RWPE1 (cell line): ENCODE results near the gene KREMEN2.
"Not testable (repeated sequence)": the region's sequence is repeated elsewhere in the genome, so short reads cannot be mapped to it uniquely, and the experiment has no call there.

Source experiments
- CTCF ChIA-PET: fragments of 350-600 bp; sonication (Branson Sonifier 250); formaldehyde crosslinking; extraction: SDS; loops from one replicate; lab custom pipeline; 2021; lab: Yijun Ruan, JAX
- POLR2A ChIA-PET: fragments of 400-600 bp; formaldehyde crosslinking; extraction: SDS; loops from one replicate; lab custom pipeline; 2020; ENCODE audit warnings: antibody characterized with exemption; ENCODE audit not compliant: low non-redundant PET; lab: Yijun Ruan, JAX
- DNase-seq: peaks from one replicate; pipeline ENCODE4 v3.0.0; 2012; ENCODE audit warnings: low spot score
- H3K27ac ChIP-seq: fragments of 450-650 bp; 2 replicates; pipeline ENCODE4 v1.5.1; 2017
- TF ChIP-seq, protein P1 (sequence below): fragments of 450-650 bp; conservative IDR thresholded peaks from 2 replicates; pipeline ENCODE4 v1.5.1; 2017; ENCODE audit warnings: low read depth, mild to moderate bottlenecking

The KREMEN2 gene

DNA sequence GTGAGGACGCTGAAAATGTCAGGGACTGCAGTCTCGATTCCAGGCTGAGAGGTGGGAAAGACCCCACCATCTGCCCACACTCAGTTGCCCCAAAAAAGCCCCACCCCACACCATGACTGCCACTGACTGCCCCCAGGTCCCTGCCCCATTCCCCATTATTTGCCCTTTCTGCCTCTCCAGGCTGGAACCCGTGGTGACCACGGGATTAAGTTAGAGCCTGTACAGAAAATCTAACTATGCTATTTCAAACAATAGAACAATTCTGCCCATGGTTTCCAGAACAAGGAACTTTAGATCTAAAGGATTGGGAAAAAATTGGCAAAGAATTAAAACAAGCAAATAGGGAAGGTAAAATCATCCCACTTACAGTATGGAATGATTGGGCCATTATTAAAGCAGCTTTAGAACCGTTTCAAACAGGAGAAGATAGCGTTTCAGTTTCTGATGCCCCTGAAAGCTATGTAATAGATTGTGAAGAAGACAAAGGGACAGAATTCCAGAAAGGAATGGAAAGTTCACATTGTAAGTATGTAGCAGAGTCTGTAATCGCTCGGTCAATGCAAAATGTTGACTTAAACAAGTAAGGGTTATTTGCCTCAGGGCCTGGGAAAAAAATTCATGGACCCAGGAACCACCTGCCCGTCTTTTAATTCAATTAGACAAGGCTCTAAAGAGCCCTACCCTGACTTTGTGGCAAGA, 38.0 kb upstream of the KREMEN2 start:
- CTCF ChIA-PET, result interaction anchor here (0.5 to 1.8 kb wide), 6 partner anchors 17 to 152 kb away, joined by 3 to 13 read pairs (median 3); no protein-coding TSS in a partner anchor
- DNase-seq, result no peak
- TF ChIP-seq, protein P1, sequence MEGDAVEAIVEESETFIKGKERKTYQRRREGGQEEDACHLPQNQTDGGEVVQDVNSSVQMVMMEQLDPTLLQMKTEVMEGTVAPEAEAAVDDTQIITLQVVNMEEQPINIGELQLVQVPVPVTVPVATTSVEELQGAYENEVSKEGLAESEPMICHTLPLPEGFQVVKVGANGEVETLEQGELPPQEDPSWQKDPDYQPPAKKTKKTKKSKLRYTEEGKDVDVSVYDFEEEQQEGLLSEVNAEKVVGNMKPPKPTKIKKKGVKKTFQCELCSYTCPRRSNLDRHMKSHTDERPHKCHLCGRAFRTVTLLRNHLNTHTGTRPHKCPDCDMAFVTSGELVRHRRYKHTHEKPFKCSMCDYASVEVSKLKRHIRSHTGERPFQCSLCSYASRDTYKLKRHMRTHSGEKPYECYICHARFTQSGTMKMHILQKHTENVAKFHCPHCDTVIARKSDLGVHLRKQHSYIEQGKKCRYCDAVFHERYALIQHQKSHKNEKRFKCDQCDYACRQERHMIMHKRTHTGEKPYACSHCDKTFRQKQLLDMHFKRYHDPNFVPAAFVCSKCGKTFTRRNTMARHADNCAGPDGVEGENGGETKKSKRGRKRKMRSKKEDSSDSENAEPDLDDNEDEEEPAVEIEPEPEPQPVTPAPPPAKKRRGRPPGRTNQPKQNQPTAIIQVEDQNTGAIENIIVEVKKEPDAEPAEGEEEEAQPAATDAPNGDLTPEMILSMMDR, result no peak
- POLR2A ChIA-PET, result no interaction called here
- peak overlapping the region; percentile 72 for H3K27ac ChIP-seq

DNA sequence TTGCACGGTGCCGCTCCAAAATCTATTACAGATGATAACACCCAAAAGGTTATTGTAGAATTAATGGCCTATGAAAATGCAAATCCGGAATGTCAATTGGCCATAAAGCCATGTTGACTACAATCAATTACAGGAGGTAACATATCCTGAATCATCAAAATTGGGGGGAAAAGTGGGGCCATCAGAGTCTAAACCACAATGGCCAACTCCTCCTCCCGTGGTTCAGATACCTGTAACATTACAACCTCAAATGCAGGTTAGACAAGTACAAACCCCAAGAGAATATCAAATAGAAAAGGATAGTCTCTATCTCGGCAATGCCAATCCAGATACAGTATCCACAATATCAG, 37.5 kb upstream of the KREMEN2 start:
- no peak for DNase-seq
- ChIA-PET CTCF (interaction anchor here (0.5 to 1.8 kb wide), 6 partner anchors 8 to 152 kb away, joined by 3 to 13 read pairs (median 3); no protein-coding TSS in a partner anchor), POLR2A (no interaction called here)
- H3K27ac ChIP-seq, result no peak overlapping the region
- TF ChIP-seq, protein P1, result no peak

DNA sequence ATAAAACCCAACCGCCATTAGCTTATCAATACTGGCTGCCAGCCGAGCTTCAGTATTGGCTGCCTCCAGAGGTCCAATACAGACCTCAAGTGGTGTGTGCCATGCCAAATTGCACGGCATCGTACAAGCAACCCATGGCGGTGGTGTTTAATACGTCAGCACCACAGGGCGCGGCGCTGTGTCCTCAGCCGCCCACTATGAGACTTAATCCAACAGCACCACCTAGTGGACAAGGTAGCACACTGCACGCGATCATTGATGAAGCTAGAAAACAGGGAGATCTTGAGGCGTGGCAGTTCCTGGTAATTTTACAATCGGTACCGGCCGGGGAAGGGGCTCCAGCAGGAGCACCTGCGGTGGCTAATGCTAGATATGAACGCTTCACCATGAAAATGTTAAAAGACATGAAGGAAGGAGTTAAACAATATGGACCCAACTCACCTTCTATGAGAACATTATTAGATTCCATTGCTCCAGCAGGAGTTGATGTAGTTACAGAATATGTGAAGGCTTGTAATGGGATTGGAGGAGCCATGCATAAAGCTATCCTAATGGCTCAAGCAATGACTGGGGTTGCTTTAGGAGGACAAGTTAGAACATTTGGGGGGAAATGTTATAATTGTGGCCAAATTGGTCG, 36.9 kb upstream of the KREMEN2 start:
- POLR2A ChIA-PET, result no interaction called here
- DNase-seq, result peak; percentile 69
- TF ChIP-seq, protein P1, result peak; percentile 95
- CTCF ChIA-PET, result interaction anchor here (0.5 to 1.8 kb wide), 21 partner anchors 9 to 182 kb away, joined by 3 to 13 read pairs (median 3); partner anchors contain the start of genes FLYWCH1 and FLYWCH2
- H3K27ac ChIP-seq, result no peak overlapping the region

DNA sequence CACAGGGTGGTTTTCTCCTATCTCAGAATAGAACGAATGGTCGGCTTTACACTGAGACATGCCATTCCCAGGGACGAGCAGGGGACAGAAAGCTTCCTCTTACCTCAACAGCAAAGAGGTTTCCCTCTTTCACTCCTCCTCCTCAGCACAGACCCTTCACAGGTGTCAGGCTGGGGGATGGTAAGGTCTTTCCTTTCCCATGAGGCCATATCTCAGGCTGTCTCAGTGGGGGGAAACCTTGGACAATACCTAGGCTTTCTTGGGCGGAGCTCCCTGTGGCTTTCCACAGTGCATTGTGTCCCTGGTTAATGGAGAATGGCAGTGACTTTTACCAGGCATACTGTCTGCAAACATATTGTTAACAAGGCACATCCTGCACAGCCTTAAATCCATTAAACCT, 35.9 kb upstream of the KREMEN2 start:
- POLR2A ChIA-PET, H3K27ac ChIP-seq, DNase-seq: not testable (repeated sequence)
- CTCF ChIA-PET, result interaction anchor here (1.8 kb wide), 1 partner anchor 23 kb away, joined by 11 read pairs; no protein-coding TSS in a partner anchor

DNA sequence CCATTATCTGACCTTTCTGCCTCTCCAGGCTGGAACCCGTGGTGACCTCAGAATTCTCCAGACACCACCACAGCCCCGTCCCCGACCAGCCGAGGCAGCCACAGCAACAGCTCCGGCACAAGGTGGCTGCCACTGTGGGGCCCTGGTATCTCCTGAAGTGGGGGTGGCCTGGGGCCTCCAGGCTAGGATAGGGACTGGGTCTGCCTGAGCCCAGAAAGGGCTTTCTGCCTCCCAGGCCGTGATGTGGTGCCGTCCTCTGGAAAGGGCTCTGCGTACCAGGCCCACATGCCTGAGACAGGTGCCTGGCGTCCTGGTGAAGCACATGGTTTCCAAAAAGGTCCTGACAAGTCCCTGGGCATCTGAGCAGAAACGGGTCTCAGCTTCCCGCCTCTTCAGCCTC, 35.3 kb upstream of the KREMEN2 start:
- ChIA-PET POLR2A (no interaction called here), CTCF (no interaction called here)
- H3K27ac ChIP-seq, result no peak overlapping the region; the same call in 1 of the 2 replicates
- DNase-seq, result no peak
- TF ChIP-seq, protein P1, result no peak

DNA sequence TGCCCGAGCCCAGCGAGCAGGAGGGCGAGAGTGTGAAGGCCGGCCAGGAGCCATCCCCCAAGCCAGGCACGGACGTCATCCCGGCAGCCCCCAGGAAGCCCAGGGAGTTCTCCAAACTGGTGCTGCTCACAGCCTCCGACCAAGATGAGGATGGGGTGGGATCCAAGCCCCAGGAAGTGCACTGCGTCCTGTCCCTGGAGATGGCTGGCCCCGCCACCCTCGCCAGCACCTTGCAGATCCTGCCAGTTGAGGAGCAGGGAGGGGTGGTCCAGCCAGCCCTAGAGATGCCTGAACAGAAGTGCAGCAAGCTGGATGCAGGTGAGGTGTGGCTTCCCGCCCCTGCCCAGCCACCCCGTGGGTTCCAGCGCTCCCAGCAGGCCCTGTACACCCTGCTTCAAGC, 34.4 kb upstream of the KREMEN2 start:
- no peak overlapping the region for H3K27ac ChIP-seq
- TF ChIP-seq, protein P1, result no peak
- CTCF ChIA-PET, result no interaction called here
- POLR2A ChIA-PET, result no interaction called here
- DNase-seq, result no peak

DNA sequence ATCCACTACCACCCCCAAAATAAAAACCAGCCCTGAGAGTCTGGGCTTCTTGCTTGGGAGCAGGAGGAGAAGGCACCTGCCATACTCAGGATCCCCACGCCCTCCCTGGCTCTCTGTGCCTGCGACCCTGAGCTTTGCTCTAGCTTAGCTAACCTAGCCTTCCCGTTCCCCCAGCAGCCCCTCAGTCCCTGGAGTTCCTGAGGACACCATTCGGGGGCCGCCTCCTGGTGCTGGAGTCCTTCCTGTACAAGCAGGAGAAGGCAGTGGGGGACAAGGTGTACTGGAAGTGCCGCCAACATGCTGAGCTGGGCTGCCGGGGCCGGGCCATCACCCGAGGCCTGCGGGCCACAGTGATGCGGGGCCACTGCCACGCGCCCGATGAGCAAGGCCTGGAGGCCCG, 33.8 kb upstream of the KREMEN2 start:
- H3K27ac ChIP-seq, result no peak overlapping the region
- DNase-seq, result no peak
- POLR2A ChIA-PET, result no interaction called here
- TF ChIP-seq, protein P1, result no peak
- CTCF ChIA-PET, result no interaction called here

DNA sequence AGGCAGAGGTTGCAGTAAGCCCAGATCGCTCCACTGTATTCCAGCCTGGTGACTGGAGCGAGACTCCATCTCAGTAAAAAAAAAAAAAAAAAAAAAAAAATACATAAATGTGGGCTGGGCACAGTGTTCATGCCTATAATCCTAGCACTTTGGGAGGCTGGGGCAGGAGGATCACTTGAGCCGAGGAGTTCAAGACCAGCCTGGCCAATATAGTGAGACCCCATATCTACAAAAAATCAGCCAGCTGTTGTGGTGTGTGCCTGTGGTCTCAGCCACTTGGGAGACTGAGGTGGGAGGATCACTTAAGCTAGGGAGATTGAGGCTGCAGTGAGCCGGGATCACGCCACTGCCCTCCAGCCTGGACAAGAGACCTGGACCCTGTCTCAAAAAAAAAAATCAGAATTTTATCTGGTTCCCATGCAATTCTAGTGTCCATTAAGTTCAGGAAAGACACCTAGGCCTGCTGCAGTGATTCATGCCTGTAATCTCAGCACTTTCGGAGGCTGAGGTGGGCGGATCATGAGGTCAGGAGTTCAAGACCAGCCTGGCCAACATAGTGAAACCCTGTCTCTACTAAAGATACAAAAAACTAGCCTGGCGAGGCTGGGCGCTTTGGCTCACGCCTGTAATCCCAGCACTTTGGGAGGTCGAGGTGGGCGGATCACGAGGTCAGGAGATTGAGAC, 32.7 kb upstream of the KREMEN2 start:
- ChIA-PET POLR2A (interaction anchor here (0.5 kb wide), 1 partner anchor 205 kb away, joined by 4 read pairs; no protein-coding TSS in a partner anchor), CTCF (interaction anchor here (0.6 kb wide), 1 partner anchor 119 kb away, joined by 3 read pairs; no protein-coding TSS in a partner anchor)
- not testable (repeated sequence) for DNase-seq, H3K27ac ChIP-seq
